A673 (cell line): ENCODE results near the gene THRB. TPM values are rescaled to one million over a fixed set of nuclear protein-coding genes. Genes with fewer than 3 reads are reported as not detected.

Experiments
- BruUV-seq: library from RNA; stranded (reverse); fragments of 400-500 nt; replicated peaks from 2 replicates; lab custom pipeline; 2021; lab: Mats Ljungman, UMichigan
- CTCF ChIA-PET: fragments of 300-600 bp; sonication (Branson Sonifier 250); formaldehyde crosslinking; loops from one replicate; lab custom pipeline; 2022; ENCODE audit warnings: antibody characterized with exemption; lab: Charles Lee
- POLR2A ChIA-PET: fragments of 300-600 bp; sonication (Branson Sonifier 250); formaldehyde crosslinking; loops from one replicate; lab custom pipeline; 2022; ENCODE audit warnings: antibody characterized with exemption; ENCODE audit not compliant: low non-redundant PET; lab: Charles Lee
- DNase-seq: peaks from one replicate; pipeline ENCODE4 v3.0.0-alpha.2; 2015; ENCODE audit warnings: low spot score
- H3K27ac ChIP-seq: fragments of 200-600 bp; sonication (generic); 2 replicates; pipeline ENCODE4 v1.5.1; 2016; ENCODE audit warnings: mixed run types, low read depth, mild to moderate bottlenecking, mixed read lengths, antibody characterized with exemption, low read length; ENCODE audit not compliant: poor library complexity, severe bottlenecking
- H3K27me3 ChIP-seq: fragments of 200-600 bp; sonication (generic); replicated peaks from 2 replicates; pipeline ENCODE4 v1.6.1; 2017; ENCODE audit warnings: mixed run types, low read depth, mild to moderate bottlenecking, mixed read lengths, antibody characterized with exemption, low read length; ENCODE audit not compliant: insufficient read depth, poor library complexity
- H3K36me3 ChIP-seq: fragments of 200-600 bp; sonication (generic); 2 replicates; pipeline ENCODE4 v1.6.1; 2016; ENCODE audit warnings: mixed run types, mild to moderate bottlenecking, mixed read lengths, antibody characterized with exemption, low read length; ENCODE audit not compliant: insufficient read depth, poor library complexity, severe bottlenecking
- H3K4me1 ChIP-seq: fragments of 200-600 bp; sonication (generic); 2 replicates; pipeline ENCODE4 v1.6.1; 2017; ENCODE audit warnings: mixed run types, mild to moderate bottlenecking, mixed read lengths, antibody characterized with exemption, low read length; ENCODE audit not compliant: insufficient read depth, poor library complexity, severe bottlenecking
- H3K4me3 ChIP-seq: fragments of 200-600 bp; sonication (generic); 2 replicates; pipeline ENCODE4 v1.5.1; 2016; ENCODE audit warnings: low read depth, mixed run types, mild to moderate bottlenecking, mixed read lengths, low read length; ENCODE audit not compliant: poor library complexity, severe bottlenecking
- H3K9me3 ChIP-seq: fragments of 200-600 bp; sonication (generic); 2 replicates; pipeline ENCODE4 v1.6.1; 2016; ENCODE audit warnings: mixed run types, low read depth, mild to moderate bottlenecking, mixed read lengths, antibody characterized with exemption, low read length; ENCODE audit not compliant: poor library complexity, severe bottlenecking
- EZH2 ChIP-seq: fragments of 200-600 bp; sonication (generic); IDR thresholded peaks from 2 replicates; pipeline ENCODE4 v1.6.1; 2017; ENCODE audit warnings: borderline replicate concordance, low read depth, mild to moderate bottlenecking, mixed read lengths, antibody characterized with exemption, low read length; ENCODE audit not compliant: poor library complexity, severe bottlenecking
- intact Hi-C: fragments of 100-400 bp; cut with micrococcal nuclease; formaldehyde crosslinking; loops from one replicate; pipeline ENCODE4 v1.10.0; 2022; ENCODE audit not compliant: unreplicated experiment
- total RNA-seq: library from RNA; stranded (reverse); gene quantifications from 2 replicates; pipeline ENCODE4 v1.2.3, GENCODE V29; 2021
- TF ChIP-seq, protein P1 (sequence below): fragments of 300-800, 200-600 bp; sonication (generic); conservative IDR thresholded peaks from 2 replicates; pipeline ENCODE4 v1.5.1; 2017; ENCODE audit warnings: low read depth, mild to moderate bottlenecking, antibody characterized with exemption, low read length, moderate library complexity, mixed read lengths

Gene THRB
- total RNA-seq, 1 experiment from 2014 or later = 0.11 TPM

GRCh38 chr3:24387493-24387892, 107.2 kb downstream of the THRB start:
- no peak overlapping the region for H3K4me3 ChIP-seq
- H3K9me3 ChIP-seq = no peaks in the 10 kb centered on the region
- DNase-seq = no peak
- H3K4me1 ChIP-seq = no peaks in the 10 kb centered on the region
- no peaks in the 10 kb centered on the region for H3K27me3 ChIP-seq
- H3K27ac ChIP-seq = no peak overlapping the region
- no TSS peak for BruUV-seq
- intact Hi-C loops = no loop called here
- no peak for TF ChIP-seq EZH2
- TF ChIP-seq, protein P1, sequence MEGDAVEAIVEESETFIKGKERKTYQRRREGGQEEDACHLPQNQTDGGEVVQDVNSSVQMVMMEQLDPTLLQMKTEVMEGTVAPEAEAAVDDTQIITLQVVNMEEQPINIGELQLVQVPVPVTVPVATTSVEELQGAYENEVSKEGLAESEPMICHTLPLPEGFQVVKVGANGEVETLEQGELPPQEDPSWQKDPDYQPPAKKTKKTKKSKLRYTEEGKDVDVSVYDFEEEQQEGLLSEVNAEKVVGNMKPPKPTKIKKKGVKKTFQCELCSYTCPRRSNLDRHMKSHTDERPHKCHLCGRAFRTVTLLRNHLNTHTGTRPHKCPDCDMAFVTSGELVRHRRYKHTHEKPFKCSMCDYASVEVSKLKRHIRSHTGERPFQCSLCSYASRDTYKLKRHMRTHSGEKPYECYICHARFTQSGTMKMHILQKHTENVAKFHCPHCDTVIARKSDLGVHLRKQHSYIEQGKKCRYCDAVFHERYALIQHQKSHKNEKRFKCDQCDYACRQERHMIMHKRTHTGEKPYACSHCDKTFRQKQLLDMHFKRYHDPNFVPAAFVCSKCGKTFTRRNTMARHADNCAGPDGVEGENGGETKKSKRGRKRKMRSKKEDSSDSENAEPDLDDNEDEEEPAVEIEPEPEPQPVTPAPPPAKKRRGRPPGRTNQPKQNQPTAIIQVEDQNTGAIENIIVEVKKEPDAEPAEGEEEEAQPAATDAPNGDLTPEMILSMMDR = no peak
- H3K36me3 ChIP-seq = no peaks in the 10 kb centered on the region
- ChIA-PET CTCF (no interaction called here), POLR2A (no interaction called here)

GRCh38 chr3:24387000-24387399, 107.7 kb downstream of the THRB start:
- Histone ChIP-seq H3K9me3 (no peaks in the 10 kb centered on the region), H3K36me3 (no peaks in the 10 kb centered on the region), H3K27me3 (no peaks in the 10 kb centered on the region), H3K27ac (no peak overlapping the region), H3K4me3 (no peak overlapping the region), H3K4me1 (no peaks in the 10 kb centered on the region)
- no peak for DNase-seq
- no TSS peak for BruUV-seq
- POLR2A ChIA-PET = no interaction called here
- intact Hi-C loops = no loop called here
- CTCF ChIA-PET = no interaction called here
- TF ChIP-seq, protein P1 = no peak
- TF ChIP-seq EZH2 = no peak

DNA sequence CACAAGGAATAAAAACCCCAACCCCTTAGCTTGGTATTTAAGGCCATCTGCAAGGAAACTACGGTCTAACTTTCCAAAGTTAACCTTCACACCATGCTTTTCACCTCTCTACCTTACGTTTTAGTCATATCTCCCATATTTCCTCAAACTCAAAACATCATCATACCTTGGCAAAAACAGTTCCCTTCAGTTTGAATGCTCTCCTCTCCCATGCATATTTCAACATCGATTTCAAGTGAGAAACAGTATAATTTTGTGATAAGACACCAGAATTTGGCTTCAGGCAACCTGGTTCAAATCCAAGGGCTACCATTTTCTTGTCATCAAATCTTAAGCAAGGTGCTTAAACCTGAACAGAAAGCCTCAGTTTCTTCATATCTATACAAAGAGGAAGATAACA, 108.2 kb downstream of the THRB start:
- TF ChIP-seq, protein P1 = no peak
- no peak for TF ChIP-seq EZH2
- POLR2A ChIA-PET = no interaction called here
- Histone ChIP-seq H3K27ac (no peak overlapping the region), H3K36me3 (no peaks in the 10 kb centered on the region), H3K4me1 (no peaks in the 10 kb centered on the region), H3K27me3 (no peaks in the 10 kb centered on the region), H3K4me3 (no peak overlapping the region), H3K9me3 (no peaks in the 10 kb centered on the region)
- BruUV-seq = no TSS peak
- intact Hi-C loops = no loop called here
- no peak for DNase-seq
- CTCF ChIA-PET = no interaction called here
